Activated naive CD4-positive, alpha-beta T cell treated with anti-CD3 and anti-CD28 coated beads, Interleukin-2, amount 50 U/mL, for 72 hours (primary cell): Measurements from ENCODE around the gene LYPD4. TPM values are rescaled to one million over a fixed set of nuclear protein-coding genes. Genes with fewer than 3 reads are reported as not detected.

Experiments
- ATAC-seq, 2 donors: fragments of 150-1000 bp; cut with Tn5 transposase; 2 replicates each; pipeline ENCODE4 v1.10.0; 2021; ENCODE audit warnings: mild to moderate bottlenecking in 2 of 2, moderate library complexity in 2 of 2
- DNase-seq, 2 donors: peaks; one replicate each; pipeline ENCODE4 v3.0.0; 2021 to 2022; ENCODE audit warnings: low spot score in 2 of 2
- H3K27ac Mint-ChIP-seq, 2 donors: one replicate each; pipeline ENCODE4 v1.8.0; 2022; ENCODE audit warnings: mild to moderate bottlenecking in 2 of 2, mixed read lengths in 2 of 2
- H3K36me3 Mint-ChIP-seq, 2 donors: one replicate each; pipeline ENCODE4 v1.8.0; 2022; ENCODE audit warnings: mixed read lengths in 2 of 2
- H3K9me3 Mint-ChIP-seq, 2 donors: one replicate each; pipeline ENCODE4 v1.8.0; 2022; ENCODE audit warnings: mixed read lengths in 2 of 2
- total RNA-seq, 2 donors: library from RNA; stranded (reverse); gene quantifications; one replicate each; pipeline ENCODE4 v1.2.3, GENCODE V29; 2022

The LYPD4 gene
- not detected for total RNA-seq

- Mint-ChIP-seq H3K36me3 (no peaks in the 10 kb centered on the region), H3K27ac (no peak within 1 kb of the TSS), H3K9me3 (peaks cover 0 to 9% of the 10 kb centered on the region in 2 donors)
- ATAC-seq (peak in 1 of 2 donors; percentile 47), DNase-seq (no peak)
Observed at GRCh38 chr19:41844601-41845000, at the start of gene LYPD4. LYPD4 (minus strand) TSS chr19:41844683; CDS start chr19:41839285, 5,398 bp downstream.

GRCh38 chr19:41893899-41894298 lies 49.4 kb upstream of the LYPD4 start:
- ATAC-seq (peak in 1 of 2 donors; percentile 65), DNase-seq (no peak)
- H3K36me3 Mint-ChIP-seq = peaks cover 11 to 32% of the 10 kb centered on the region in 2 donors
- no peaks in the 10 kb centered on the region for H3K9me3 Mint-ChIP-seq
- peak overlapping the region; percentile 50 to 88 for H3K27ac Mint-ChIP-seq

GRCh38 chr19:41892173-41892902 lies 47.9 kb upstream of the LYPD4 start:
- DNase-seq (no peak), ATAC-seq (no peak)
- Mint-ChIP-seq H3K27ac (peak overlapping the region; percentile 73 to 83), H3K9me3 (no peaks in the 10 kb centered on the region), H3K36me3 (peaks cover 6 to 31% of the 10 kb centered on the region in 2 donors)

- H3K36me3 Mint-ChIP-seq = peaks cover 6 to 34% of the 10 kb centered on the region in 2 donors
- no peaks in the 10 kb centered on the region for H3K9me3 Mint-ChIP-seq
- H3K27ac Mint-ChIP-seq = no peak overlapping the region
- ATAC-seq = no peak
- DNase-seq = no peak
Observed at GRCh38 chr19:41890936-41891335, 46.5 kb upstream of the LYPD4 start.

GRCh38 chr19:41889896-41890295 lies 45.4 kb upstream of the LYPD4 start:
- ATAC-seq = no peak
- H3K27ac Mint-ChIP-seq = peak overlapping the region in 1 of 2 donors; percentile 85
- no peaks in the 10 kb centered on the region for H3K9me3 Mint-ChIP-seq

GRCh38 chr19:41888926-41889325 lies 44.4 kb upstream of the LYPD4 start:
- Mint-ChIP-seq H3K36me3 (peaks cover 21 to 42% of the 10 kb centered on the region in 2 donors), H3K9me3 (no peaks in the 10 kb centered on the region), H3K27ac (peak overlapping the region; percentile 76 to 85)
- ATAC-seq (no peak), DNase-seq (no peak)

More at GRCh38 chr19:41889896-41890295, 45.4 kb upstream of the LYPD4 start:
- DNase-seq = no peak
- peaks cover 11 to 37% of the 10 kb centered on the region in 2 donors for H3K36me3 Mint-ChIP-seq

- Mint-ChIP-seq H3K36me3 (peaks cover 28 to 49% of the 10 kb centered on the region in 2 donors), H3K27ac (peak overlapping the region; percentile 23 to 85), H3K9me3 (no peaks in the 10 kb centered on the region)
- peak; percentile 74 to 78 for ATAC-seq
- peak; percentile 82 to 91 for DNase-seq
Observed at GRCh38 chr19:41887711-41888382, 43.4 kb upstream of the LYPD4 start.

GRCh38 chr19:41886761-41887710 lies 42.6 kb upstream of the LYPD4 start:
- H3K27ac Mint-ChIP-seq = peak overlapping the region; percentile 23 to 85
- peak; percentile 59 to 78 for DNase-seq
- ATAC-seq = peak; percentile 47 to 67
- H3K36me3 Mint-ChIP-seq = peaks cover 35 to 56% of the 10 kb centered on the region in 2 donors
- H3K9me3 Mint-ChIP-seq = no peaks in the 10 kb centered on the region

GRCh38 chr19:41883821-41884733 lies 39.6 kb upstream of the LYPD4 start:
- DNase-seq (peak; percentile 80 to 91), ATAC-seq (peak; percentile 54 to 78)
- Mint-ChIP-seq H3K9me3 (no peaks in the 10 kb centered on the region), H3K36me3 (peaks cover 30 to 43% of the 10 kb centered on the region in 2 donors), H3K27ac (peak overlapping the region; percentile 85 to 96)

- Mint-ChIP-seq H3K36me3 (peaks cover 30 to 38% of the 10 kb centered on the region in 2 donors), H3K27ac (peak overlapping the region; percentile 85 to 96), H3K9me3 (no peaks in the 10 kb centered on the region)
- DNase-seq (no peak), ATAC-seq (no peak)
Observed at GRCh38 chr19:41883463-41883820, 39.0 kb upstream of the LYPD4 start.

- H3K9me3 Mint-ChIP-seq = no peaks in the 10 kb centered on the region
- ATAC-seq (no peak), DNase-seq (peak in 1 of 2 donors; percentile 55)
- peaks cover 30 to 32% of the 10 kb centered on the region in 2 donors for H3K36me3 Mint-ChIP-seq
- peak within 1 kb of the TSS; percentile 92 to 96 for H3K27ac Mint-ChIP-seq
Observed at GRCh38 chr19:41882568-41883462, 38.3 kb upstream of the LYPD4 start, which contains the start of gene ARHGEF1. ARHGEF1 (plus strand) TSS chr19:41883184; CDS start chr19:41888083, 4,899 bp downstream.

- ATAC-seq (no peak), DNase-seq (no peak)
- no peak overlapping the region for H3K27ac Mint-ChIP-seq
- H3K9me3 Mint-ChIP-seq = no peaks in the 10 kb centered on the region
- H3K36me3 Mint-ChIP-seq = peaks cover 23 to 30% of the 10 kb centered on the region in 2 donors
Observed at GRCh38 chr19:41880329-41880708, 35.8 kb upstream of the LYPD4 start.

GRCh38 chr19:41879670-41880328 lies 35.3 kb upstream of the LYPD4 start:
- H3K27ac Mint-ChIP-seq = no peak overlapping the region
- H3K9me3 Mint-ChIP-seq = no peaks in the 10 kb centered on the region
- no peak for ATAC-seq
- peaks cover 18 to 24% of the 10 kb centered on the region in 2 donors for H3K36me3 Mint-ChIP-seq
- no peak for DNase-seq

- no peak for DNase-seq
- ATAC-seq = no peak
- H3K27ac Mint-ChIP-seq = peak overlapping the region in 1 of 2 donors; percentile 87
Observed at GRCh38 chr19:41879080-41879479, 34.6 kb upstream of the LYPD4 start.

More at GRCh38 chr19:41879080-41879479, 34.6 kb upstream of the LYPD4 start:
- H3K9me3 Mint-ChIP-seq = no peaks in the 10 kb centered on the region
- H3K36me3 Mint-ChIP-seq = peaks cover 15 to 17% of the 10 kb centered on the region in 2 donors
